ENCODE data around the gene DYNLRB2. TPM values are rescaled to one million over a fixed set of nuclear protein-coding genes. Genes with fewer than 3 reads are reported as not detected.

Gene DYNLRB2
- total RNA-seq, 1 donor, result not detected

DNA sequence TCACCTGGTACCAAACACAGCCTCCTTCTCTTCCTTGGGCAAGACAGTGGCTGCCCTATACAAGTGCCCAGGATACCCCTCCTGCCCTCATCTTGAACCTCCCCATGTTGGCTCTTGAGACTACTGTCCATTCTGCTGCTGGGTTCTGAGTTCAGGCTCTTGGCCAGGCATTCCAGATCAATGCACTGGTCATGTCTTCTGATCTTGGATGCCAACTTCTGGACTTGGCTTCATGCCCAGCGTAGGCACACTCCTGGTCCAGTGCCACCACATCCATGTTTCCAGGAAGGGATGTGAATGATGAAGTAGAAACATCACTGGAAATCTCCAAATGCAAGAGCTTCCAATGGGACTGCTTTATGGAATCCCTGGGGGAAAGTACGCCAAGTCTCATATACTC lies 51.5 kb downstream of the DYNLRB2 start:
- H3K9me3 ChIP-seq (ENCODE audit: low read depth, low read length), result no peaks in the 10 kb centered on the region
- H3K36me3 ChIP-seq (ENCODE audit: insufficient read depth, low read length), result no peaks in the 10 kb centered on the region

DNA sequence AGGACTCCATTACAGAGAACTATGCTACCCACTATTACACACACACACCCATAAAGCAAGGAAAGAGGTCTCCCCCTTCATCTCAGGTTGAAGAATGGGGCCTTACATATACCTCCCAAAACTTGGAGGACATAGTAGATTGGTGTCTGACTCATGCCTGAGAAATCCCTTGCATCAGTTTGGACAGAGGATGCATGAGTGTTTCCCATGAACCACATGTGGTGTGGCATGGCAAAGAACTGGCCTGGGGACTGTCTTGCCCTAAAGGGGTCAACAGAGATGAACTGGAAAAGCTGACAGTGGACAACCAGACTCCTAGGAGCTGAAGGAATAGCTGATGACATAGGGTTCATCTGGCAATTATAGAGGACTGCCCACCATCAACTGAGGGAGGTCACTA lies 54.0 kb downstream of the DYNLRB2 start:
- H3K27ac ChIP-seq (ENCODE audit: low read depth, low read length), result no peak overlapping the region
- TF ChIP-seq, protein P1, sequence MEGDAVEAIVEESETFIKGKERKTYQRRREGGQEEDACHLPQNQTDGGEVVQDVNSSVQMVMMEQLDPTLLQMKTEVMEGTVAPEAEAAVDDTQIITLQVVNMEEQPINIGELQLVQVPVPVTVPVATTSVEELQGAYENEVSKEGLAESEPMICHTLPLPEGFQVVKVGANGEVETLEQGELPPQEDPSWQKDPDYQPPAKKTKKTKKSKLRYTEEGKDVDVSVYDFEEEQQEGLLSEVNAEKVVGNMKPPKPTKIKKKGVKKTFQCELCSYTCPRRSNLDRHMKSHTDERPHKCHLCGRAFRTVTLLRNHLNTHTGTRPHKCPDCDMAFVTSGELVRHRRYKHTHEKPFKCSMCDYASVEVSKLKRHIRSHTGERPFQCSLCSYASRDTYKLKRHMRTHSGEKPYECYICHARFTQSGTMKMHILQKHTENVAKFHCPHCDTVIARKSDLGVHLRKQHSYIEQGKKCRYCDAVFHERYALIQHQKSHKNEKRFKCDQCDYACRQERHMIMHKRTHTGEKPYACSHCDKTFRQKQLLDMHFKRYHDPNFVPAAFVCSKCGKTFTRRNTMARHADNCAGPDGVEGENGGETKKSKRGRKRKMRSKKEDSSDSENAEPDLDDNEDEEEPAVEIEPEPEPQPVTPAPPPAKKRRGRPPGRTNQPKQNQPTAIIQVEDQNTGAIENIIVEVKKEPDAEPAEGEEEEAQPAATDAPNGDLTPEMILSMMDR (IDR thresholded peaks at IDR 0.05; ENCODE audit: extremely low read depth, low read depth, low read length), result no peak
- no peaks in the 10 kb centered on the region for H3K4me1 ChIP-seq (ENCODE audit: insufficient read depth, low read length)
- H3K27me3 ChIP-seq (ENCODE audit: insufficient read depth, low read length), result no peaks in the 10 kb centered on the region
- H3K4me3 ChIP-seq (ENCODE audit: insufficient read depth, low read length), result no peak overlapping the region
- no peaks in the 10 kb centered on the region for H3K36me3 ChIP-seq (ENCODE audit: insufficient read depth, low read length)
- no peaks in the 10 kb centered on the region for H3K79me2 ChIP-seq (ENCODE audit: insufficient read depth, low read length)
- no peak overlapping the region for H3K4me2 ChIP-seq (ENCODE audit: insufficient read depth, low read length)
- no peaks in the 10 kb centered on the region for H3K9me3 ChIP-seq (ENCODE audit: low read depth, low read length)
- H2AFZ ChIP-seq (ENCODE audit: low read length), result no peak overlapping the region
- no peak for DNase-seq (ENCODE audit: insufficient read length, low spot score, missing footprints)
- H4K20me1 ChIP-seq (ENCODE audit: insufficient read depth, low read length), result no peaks in the 10 kb centered on the region

More for the DNA sequence above, 51.5 kb downstream of the DYNLRB2 start:
- TF ChIP-seq, protein P1 (IDR thresholded peaks at IDR 0.05; ENCODE audit: extremely low read depth, low read depth, low read length), result no peak
- Histone ChIP-seq H3K4me3 (ENCODE audit: insufficient read depth, low read length) (no peak overlapping the region), H4K20me1 (ENCODE audit: insufficient read depth, low read length) (no peaks in the 10 kb centered on the region), H3K27ac (ENCODE audit: low read depth, low read length) (no peak overlapping the region), H3K4me2 (ENCODE audit: insufficient read depth, low read length) (no peak overlapping the region), H3K4me1 (ENCODE audit: insufficient read depth, low read length) (no peaks in the 10 kb centered on the region), H3K79me2 (ENCODE audit: insufficient read depth, low read length) (no peaks in the 10 kb centered on the region), H3K27me3 (ENCODE audit: insufficient read depth, low read length) (no peaks in the 10 kb centered on the region), H2AFZ (ENCODE audit: low read length) (no peak overlapping the region)
- no peak for DNase-seq (ENCODE audit: insufficient read length, low spot score, missing footprints)

DNA sequence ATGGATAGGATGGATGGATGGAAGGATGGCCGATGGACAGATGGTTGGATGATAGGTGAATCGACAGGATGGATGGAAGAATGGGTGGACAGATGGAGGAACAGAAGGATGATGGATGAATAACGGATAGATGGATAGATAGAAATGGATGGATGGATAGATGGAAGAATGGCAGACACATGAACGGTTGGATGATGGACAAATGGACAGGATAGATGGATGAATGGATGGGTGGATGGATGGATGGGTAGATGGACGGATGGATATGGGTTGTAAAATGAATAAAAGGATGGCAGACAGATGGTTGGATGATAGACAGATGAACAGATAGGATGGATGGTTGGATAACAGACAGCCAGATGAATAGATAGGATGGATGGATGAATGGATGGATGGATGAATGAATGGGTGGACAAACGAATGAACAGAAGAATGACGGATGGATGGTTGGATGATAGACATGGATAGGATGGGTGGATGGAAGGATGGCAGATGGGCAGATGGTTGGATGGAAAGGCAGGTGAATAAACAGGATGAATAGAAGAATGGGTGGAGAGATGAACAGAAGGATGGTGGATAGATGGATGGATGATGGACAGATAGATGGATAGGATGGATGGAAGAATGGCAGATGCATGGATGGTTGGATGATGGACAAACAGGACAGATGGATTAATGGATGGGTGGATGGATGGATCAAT lies 55.9 kb downstream of the DYNLRB2 start:
- Histone ChIP-seq H4K20me1 (ENCODE audit: insufficient read depth, low read length) (no peaks in the 10 kb centered on the region), H3K36me3 (ENCODE audit: insufficient read depth, low read length) (no peaks in the 10 kb centered on the region), H3K4me3 (ENCODE audit: insufficient read depth, low read length) (no peak overlapping the region), H3K9me3 (ENCODE audit: low read depth, low read length) (no peaks in the 10 kb centered on the region), H3K4me2 (ENCODE audit: insufficient read depth, low read length) (no peak overlapping the region), H3K27me3 (ENCODE audit: insufficient read depth, low read length) (no peaks in the 10 kb centered on the region), H2AFZ (ENCODE audit: low read length) (no peak overlapping the region), H3K4me1 (ENCODE audit: insufficient read depth, low read length) (no peaks in the 10 kb centered on the region), H3K79me2 (ENCODE audit: insufficient read depth, low read length) (no peaks in the 10 kb centered on the region), H3K27ac (ENCODE audit: low read depth, low read length) (no peak overlapping the region)
- TF ChIP-seq, protein P1 (IDR thresholded peaks at IDR 0.05; ENCODE audit: extremely low read depth, low read depth, low read length), result no peak
- DNase-seq (ENCODE audit: insufficient read length, low spot score, missing footprints), result no peak

DNA sequence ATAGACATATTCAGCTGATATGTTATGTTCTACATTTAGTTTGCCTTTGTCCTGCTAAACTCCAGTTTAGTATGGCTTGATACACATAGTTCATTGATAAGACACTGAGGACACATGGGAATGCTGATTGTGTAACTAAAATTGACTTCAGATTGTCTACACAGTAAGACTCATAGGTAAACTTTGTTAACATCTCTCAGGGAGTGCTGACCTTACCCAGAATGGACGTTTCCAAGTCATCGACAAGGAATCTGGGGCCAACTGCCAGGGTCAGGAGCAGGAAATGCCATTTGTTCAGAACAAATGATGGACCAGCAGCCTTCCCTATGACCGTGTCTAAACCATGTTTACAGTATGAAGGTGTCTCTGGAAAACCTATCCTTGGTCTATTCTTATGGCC lies 58.7 kb downstream of the DYNLRB2 start:
- Histone ChIP-seq H3K79me2 (ENCODE audit: insufficient read depth, low read length) (no peaks in the 10 kb centered on the region), H3K27me3 (ENCODE audit: insufficient read depth, low read length) (no peaks in the 10 kb centered on the region), H2AFZ (ENCODE audit: low read length) (no peak overlapping the region), H3K4me3 (ENCODE audit: insufficient read depth, low read length) (no peak overlapping the region), H3K4me2 (ENCODE audit: insufficient read depth, low read length) (peak overlapping the region; percentile 20), H3K27ac (ENCODE audit: low read depth, low read length) (no peak overlapping the region), H4K20me1 (ENCODE audit: insufficient read depth, low read length) (no peaks in the 10 kb centered on the region), H3K36me3 (ENCODE audit: insufficient read depth, low read length) (no peaks in the 10 kb centered on the region), H3K9me3 (ENCODE audit: low read depth, low read length) (no peaks in the 10 kb centered on the region), H3K4me1 (ENCODE audit: insufficient read depth, low read length) (no peaks in the 10 kb centered on the region)
- no peak for DNase-seq (ENCODE audit: insufficient read length, low spot score, missing footprints)
- TF ChIP-seq, protein P1 (IDR thresholded peaks at IDR 0.05; ENCODE audit: extremely low read depth, low read depth, low read length), result no peak
